ENCODE results near the gene FBXO3.
"Not testable (repeated sequence)": the region's sequence is repeated elsewhere in the genome, so short reads cannot be mapped to it uniquely, and the experiment has no call there.

The FBXO3 gene

GRCh38 chr11:33772300-33772699 is 2.0 kb downstream of the FBXO3 start:
- no peak for DNase-seq (ENCODE audit: low read depth)

GRCh38 chr11:33770236-33770635 is 4.1 kb downstream of the FBXO3 start:
- DNase-seq (ENCODE audit: low read depth): no peak

DNA sequence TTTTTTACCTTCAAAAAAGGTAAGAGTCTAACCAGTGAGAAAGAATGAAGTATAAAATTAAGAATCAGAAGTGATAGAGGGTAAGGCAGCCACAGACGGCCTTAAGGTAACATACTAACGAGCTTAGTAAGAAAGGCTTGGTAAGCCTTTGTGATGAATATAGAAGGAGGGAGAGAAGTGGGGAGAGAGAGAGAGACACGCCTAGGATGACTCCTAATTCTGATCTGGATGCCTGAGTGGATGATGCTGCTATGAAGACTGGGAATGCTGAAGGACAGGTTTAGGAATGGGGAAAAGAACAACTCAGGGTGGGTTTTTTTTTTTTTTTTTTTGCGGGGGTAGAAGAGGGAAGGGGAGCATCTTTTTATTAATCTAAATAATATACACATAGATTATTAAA is 4.8 kb downstream of the FBXO3 start:
- DNase-seq (ENCODE audit: low read depth): no peak

- no peak for DNase-seq (ENCODE audit: low read depth)
Measured at GRCh38 chr11:33767624-33768023, 6.7 kb downstream of the FBXO3 start.

- DNase-seq (ENCODE audit: low read depth): no peak
Measured at GRCh38 chr11:33766085-33766484, 8.2 kb downstream of the FBXO3 start.

DNA sequence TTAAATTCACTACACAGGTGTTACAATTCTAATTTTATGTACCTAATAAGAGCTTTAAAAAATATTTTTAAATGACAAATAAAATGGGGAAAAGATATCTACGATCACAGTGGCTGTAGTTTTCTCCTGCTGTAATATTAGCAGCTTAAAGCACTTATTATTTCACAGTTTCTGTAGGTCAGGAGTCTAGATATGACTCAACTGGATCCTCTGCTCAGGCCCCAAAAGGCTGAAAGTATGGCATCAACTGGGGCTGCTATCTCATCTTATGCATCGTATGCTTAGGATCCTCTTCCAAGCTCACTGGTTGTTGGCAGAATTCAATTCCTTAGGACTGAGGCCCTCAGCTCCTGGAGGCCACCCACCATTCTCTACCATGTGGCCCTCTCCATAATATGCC is 12.8 kb downstream of the FBXO3 start:
- no peak for DNase-seq (ENCODE audit: low read depth)

DNA sequence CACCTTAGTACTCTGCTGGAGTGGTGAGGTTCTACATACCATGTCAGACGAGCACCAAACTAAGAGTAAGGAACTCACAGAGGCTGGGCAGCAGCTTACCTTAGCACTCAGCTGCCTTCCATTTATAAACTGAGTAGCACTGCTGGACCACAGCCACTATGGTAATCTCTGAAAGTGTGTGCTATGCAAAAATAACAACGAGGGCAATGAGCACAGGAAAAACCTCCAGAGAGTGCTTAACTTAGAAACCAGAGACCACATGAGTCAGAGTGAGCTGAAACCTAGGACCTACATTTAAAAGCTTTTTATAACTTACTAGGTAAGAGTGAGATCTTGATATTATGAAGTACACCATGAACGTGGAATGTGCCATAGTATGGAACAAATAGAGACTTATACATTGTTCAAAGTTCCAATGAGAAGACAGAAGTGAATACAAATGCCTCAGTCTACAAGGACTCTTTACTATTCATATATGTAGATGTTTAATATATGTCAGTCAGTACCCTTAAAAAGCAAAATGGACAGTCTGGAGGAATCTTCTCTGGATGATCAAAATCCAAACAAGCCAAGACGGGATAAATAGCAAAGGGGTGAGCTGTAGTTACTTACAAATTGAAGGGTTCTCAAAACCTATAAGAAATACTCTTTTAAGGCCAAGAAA is 20.9 kb downstream of the FBXO3 start:
- DNase-seq (ENCODE audit: low read depth): no peak

DNA sequence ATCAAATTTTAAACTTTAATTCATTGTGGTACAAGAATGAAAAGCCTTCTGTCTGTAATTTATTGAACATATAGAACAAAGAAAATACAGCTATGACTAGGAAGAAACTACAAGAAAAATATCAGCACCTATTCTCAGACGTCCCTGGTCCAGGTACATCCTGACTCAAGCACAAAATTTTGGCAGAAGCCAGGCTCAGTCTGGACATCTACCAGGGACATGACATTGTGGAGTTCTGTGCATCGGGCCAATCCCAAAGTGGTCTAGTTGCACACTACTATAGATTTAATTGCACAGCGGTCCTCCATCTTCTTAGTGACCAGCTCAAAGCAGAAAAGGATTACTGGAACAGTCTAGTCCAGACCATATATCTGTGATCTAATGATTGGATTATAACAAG is 22.4 kb downstream of the FBXO3 start:
- no peak for DNase-seq (ENCODE audit: low read depth)

GRCh38 chr11:33747979-33748378 is 26.3 kb downstream of the FBXO3 start:
- no peak for DNase-seq (ENCODE audit: low read depth)

DNA sequence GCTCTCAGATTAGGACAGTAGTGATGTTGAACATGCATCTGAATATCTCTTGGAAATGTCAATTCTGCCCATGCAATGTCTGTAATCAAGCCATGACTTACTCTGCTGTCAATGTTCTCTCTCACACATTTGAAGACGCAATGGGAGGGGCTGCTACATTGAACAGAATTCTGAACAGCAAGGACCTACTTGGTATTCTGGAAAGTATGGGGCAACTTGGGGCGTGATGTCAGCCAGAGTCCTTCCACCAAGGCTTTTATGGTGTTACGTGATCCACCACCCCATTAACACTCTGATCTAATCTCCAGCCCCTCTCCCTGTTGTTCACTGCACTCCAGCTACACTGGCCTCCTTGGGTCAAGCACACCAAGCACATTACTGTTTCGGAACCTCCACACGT is 31.0 kb downstream of the FBXO3 start:
- no peak for DNase-seq (ENCODE audit: low read depth)

DNA sequence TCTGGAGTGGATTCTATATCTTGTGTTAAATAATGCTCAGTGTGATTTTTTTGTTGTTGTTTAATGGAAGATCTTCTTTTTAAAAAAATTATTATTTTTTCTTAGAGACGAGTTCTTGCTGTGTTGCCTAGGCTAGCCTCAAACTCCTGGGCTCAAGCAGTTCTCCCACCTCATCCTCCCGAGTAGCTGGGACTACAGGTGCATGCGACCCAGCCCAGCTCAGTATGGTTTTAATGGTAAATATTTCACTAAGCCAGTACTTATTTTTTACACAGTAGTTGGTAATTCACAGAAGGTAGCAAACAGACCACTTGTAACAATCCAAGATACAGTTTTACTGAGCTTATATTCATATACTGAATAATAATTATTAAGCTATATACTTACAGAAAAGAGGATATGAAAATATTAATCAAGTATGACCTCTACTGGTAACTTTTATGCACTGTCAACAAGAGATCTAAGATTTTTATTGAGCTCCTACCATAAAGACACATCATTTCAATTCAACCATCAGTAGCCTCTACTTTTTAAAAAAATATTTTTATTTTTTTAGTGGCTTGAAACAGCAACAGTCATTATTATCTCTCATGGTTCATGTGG is 32.0 kb downstream of the FBXO3 start:
- no peak for DNase-seq (ENCODE audit: low read depth)

DNA sequence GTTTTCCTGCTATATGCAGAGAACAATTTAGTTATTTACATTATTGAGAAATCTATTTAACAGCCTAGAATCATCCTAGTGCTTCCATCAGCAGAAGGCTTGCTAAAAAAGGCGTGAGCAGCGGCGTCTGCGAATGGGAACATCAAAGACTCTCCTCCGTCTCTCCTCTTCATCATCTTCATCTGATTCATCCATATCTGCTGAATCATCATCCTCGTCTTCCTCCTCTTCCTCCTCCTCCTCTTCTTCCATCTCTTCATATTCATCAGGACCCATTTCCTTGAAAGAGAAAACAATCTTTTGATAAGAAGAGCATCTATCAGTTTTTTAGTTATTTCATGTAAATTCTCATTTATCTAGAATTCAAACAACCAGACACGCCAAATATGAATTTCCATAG is 32.5 kb downstream of the FBXO3 start:
- DNase-seq (ENCODE audit: low read depth): no peak

- DNase-seq (ENCODE audit: low read depth): no peak
Measured at GRCh38 chr11:33737362-33737821, 36.9 kb downstream of the FBXO3 start.

- no peak for DNase-seq (ENCODE audit: low read depth)
Measured at GRCh38 chr11:33736148-33736812, 38.0 kb downstream of the FBXO3 start, which contains the start of gene CD59. CD59 (minus strand) TSS chr11:33736423; CDS start chr11:33722445, 13,978 bp downstream.

GRCh38 chr11:33735271-33736147 is 38.8 kb downstream of the FBXO3 start:
- no peak for DNase-seq (ENCODE audit: low read depth)

DNA sequence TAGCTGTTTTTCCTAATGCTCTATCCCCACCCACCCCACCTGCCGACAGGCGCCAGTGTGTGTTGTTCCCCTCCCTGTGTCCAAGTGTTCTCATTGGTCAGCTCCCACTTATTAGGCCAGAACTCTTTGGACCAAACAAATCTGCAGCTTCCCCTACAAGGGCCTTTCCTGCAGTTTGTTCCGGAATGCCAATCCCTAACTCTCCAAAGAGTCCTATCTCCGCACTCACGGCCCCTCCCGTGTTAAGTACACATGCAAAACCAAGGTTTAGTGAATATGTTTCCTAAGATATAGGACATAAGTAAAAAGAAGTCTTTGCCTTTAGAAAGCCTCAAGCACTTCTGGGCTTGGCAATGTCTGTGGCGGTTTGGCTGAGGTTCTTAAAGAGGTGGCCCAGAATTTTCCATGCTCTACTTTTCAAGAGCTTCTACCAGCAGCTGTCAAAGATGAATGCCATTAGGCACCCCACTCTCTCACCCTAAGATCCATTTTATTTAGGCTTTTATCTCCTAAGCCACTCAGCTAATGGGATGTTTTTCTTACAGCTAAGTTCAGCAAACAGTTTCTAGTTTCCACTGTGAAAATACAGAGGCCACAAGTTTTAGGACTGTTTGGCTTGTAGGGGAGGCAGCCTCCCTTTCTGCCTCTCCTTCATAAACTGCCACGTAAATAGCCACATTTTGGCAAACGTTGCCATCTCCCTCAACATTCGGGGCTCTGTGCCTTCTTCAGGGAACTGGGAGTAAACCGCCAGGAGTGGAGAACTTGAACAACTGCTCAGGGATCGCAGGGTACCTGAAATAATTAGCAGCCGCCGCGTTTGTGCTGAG is 39.7 kb downstream of the FBXO3 start:
- no peak for DNase-seq (ENCODE audit: low read depth)

DNA sequence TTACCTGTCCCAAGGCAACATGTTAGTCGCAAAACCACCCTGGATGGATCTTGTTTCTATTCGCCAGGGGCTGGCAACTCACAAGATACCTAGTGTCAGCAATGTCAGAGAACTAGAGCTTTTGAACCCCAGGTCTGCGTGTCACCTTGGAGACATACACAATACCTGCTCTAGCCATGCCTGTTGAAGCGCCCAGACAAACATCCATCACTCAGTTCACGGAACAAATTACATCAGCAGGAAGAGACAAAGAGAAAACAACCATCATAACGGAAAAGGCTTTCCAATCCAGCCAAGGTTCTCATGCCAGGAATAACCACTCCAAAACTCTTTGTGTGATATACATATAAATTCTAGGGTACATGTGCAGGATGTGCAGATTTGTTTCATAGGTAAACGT is 40.3 kb downstream of the FBXO3 start:
- no peak for DNase-seq (ENCODE audit: low read depth)

DNA sequence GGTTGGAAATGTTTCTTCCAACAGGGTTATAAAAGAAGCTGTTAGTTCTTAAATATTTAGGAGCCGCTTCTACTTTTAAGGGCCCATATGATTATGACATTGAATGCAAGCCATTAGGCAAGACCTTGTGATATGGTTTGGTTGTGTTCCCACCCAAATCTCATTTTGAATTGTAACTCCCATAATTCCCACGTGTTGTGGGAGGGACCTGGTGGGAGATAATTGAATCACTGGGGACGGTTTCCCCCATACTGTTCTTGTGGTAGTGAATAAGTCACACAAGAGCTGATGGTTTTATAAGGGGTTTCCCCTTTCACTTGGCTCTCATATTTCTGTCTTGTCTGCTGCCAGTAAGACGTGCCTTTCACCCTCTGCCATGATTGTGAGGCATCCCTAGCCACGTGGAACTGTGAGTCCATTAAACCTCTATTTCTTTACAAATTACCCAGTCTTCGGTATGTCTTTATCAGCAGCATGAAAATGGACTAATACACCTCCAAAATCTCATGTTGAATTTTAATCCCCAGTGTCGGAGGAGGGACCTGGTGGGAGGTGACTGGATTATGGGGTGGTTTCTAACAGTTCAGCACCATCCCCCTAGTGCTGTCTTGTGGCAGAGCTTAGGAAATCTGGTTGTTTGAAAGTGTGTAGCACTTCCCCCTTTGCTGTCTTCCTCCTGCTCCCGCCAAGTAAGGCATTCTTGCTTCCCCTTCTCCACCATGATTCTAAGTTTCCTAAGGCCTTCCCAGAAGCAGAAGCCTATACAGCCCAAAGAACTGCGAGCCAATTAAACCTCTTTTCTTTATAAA is 42.4 kb downstream of the FBXO3 start:
- no peak for DNase-seq (ENCODE audit: low read depth)

DNA sequence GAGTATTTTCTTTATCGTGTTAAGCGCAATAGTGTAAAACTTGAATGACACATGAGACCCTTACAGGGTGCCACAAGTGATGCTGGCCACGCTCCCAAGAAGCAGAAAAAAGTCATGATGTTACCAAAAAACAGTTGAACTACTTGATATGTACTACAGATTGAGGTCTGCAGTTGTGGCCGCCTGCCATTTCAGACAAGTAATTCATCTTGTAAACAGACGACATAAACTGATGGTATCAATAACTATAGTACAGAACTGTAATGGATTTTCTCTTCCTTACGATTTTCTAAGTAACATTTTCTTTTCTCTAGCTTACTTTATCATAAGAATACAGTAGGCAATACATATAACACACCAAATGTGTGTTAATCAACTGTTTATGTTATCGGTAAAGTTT is 43.6 kb downstream of the FBXO3 start:
- DNase-seq (ENCODE audit: low read depth): no peak

GRCh38 chr11:33729072-33729664 is 45.2 kb downstream of the FBXO3 start:
- not testable (repeated sequence) for DNase-seq (ENCODE audit: low read depth)
